Hepatic stellate cell (primary cell): ENCODE data around the gene ATF7.
A peak's percentile ranks its signal among the peaks of the same experiment; 100 is the strongest.
"Not testable (repeated sequence)": the region's sequence is repeated elsewhere in the genome, so short reads cannot be mapped to it uniquely, and the experiment has no call there.

Source experiments
- DNase-seq: peaks from one replicate; pipeline ENCODE4 v3.0.0; 2011; ENCODE audit warnings: low spot score

ATF7 gene

DNA sequence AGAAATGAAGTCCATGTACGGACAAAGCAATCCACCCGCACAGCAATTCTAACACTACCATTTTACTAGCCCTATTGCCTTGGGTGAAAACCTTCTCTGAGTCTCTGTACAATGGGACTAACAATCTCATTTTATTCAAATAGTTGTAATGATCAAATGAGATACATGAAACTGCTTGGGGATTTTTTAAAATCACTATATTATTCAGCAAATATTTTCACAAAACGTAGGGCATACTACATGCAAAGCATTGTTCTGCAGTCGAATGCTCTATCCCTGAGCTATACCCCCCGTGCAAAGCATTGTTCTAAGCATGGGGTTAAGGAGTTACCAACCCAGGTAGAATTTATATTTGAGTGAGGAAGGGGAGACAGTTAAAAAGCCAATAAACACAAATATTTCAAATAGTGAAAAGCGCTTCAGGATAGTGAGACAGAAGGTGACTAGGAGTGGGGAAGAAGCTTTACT, 554 bp upstream of the ATF7 start:
- no peak for DNase-seq

DNA sequence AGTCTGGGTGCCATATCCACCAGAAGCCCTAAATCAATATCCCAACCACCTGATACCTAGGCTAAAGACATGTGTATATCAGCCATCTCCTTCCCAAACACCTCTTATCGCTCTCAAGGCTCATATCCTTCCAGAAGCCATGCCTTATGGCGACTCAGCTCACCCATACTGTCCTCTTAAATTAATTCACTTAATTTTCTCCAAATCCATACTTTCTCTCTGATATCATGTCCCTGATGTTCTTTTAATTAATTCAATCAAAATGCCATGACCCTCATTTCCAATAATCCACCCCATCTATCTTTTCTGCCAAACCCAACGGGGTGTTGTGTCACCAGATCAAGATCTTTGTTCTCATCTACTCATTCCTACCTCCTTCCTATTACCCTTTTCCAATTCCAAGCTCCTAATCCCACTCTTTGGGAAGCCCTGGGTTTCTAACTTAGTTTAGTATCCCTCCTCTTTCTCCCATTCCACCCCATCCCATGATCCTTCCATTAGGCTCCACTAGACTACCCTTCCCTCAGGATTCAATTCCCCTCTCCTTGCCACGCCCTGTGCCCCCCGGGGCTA, 723 bp downstream of the ATF7 start:
- no peak for DNase-seq

DNA sequence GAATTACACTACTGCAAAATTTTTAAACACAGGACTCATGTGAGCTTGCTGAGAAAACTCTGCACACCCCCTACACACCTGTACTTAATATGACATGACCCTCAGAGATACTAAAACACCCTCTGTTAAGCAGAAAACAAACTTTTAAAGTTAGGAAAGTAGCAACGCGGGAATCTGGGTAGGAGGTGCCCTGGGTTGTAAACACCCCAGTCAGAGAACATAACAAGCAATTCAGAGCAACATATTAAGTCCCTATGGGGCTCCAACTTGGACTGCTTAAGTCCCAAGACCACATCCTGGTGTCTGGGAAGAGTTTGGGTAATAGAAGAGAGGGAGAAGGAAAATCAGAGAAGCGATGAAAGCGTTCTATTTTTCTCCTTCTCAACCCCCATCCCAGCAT, 1.2 kb downstream of the ATF7 start:
- no peak for DNase-seq

DNA sequence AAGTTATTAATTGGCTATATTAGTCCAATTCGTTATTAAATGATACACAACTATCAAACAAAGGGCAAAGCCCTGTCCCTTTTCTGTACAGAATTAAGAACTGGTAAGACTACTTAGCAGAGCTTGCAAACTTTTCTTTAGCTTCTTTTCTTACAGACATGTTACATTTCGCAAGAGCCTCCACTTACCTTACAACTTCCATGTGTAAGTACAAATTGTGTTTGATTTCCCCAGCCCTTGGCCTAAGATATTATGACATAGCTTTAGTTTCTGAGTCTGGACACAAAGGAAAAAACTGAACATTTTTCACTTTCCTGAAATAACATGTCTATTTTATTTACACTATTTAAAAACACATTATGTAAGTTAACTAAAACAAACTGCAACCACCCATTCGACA, 1.7 kb downstream of the ATF7 start:
- DNase-seq: no peak

DNA sequence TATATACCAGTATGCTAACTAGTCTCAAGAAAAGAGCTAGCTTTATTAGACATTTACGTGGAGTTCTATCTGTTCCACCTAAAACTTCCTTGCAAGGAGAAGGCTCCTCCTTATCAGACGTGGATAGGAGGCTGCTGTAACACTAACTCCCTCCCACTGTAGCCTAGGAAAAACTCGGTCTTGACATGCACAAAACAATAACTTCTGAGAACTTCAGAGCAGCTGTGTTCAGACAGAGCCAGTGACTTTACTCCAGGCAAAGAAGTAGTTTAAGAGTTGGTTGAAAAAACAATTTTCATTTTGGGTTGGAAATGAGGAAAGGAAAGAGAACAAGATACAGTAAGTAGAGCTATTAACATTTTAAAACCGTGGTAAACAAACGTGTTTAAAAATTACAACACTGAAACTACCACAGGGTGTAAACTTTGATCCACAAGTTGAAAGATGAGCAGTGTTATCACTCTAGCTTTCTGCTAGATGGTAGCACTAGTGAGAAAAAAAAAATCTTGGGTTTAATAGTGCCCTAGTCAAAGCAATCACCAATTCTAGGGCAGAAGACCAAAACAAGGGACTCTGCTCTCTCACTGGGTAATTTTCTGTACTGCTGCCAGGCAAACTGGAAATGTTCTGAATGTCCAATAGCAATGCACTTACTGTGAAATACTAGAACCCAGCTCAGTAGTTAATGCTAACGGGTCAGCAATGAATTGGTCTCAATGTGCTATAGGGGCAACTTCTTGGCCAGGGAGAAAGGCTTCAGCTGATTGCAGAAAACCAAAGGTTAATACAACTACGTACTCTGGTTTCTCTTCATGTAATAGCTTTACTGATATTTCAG, 2.4 kb downstream of the ATF7 start:
- DNase-seq: peak; percentile 62

DNA sequence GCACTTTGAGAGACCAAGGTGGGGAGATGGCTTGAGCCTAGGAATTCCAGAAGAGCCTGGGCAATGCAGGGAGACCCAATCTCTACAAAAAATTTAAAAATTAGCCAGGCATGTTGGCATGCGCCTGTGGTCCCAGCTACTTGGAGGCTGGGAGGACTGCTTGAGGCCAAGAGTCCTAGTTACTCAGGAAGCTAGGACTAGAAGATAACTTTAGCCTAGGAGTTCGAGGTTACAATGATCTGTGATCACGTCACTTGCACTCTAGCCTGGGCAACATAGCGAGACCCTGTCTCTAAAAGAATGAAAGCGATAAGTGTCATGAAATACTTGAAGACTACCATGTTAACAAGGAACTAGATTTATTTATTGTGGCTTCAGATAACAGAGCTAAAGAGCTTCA, 3.5 kb downstream of the ATF7 start:
- DNase-seq: no peak

DNA sequence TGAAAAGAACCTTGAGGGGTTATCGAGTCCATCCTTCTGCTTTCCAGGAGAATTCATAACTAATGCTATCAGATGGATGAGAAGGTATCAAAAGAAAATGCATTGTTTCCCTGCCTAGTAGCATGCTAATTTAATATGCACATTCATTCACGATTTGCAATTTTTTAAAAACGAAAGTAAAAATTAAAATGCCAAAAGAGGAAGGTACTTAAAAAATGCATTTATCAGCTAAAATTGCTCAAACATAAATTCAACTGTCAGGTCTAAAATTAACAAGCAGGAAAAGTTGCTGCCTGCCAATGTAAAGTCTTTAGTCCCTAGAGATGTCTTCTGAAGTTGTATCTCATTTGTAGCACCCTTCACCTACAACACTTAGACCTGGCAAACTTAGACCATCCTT, 7.9 kb downstream of the ATF7 start:
- DNase-seq: no peak

DNA sequence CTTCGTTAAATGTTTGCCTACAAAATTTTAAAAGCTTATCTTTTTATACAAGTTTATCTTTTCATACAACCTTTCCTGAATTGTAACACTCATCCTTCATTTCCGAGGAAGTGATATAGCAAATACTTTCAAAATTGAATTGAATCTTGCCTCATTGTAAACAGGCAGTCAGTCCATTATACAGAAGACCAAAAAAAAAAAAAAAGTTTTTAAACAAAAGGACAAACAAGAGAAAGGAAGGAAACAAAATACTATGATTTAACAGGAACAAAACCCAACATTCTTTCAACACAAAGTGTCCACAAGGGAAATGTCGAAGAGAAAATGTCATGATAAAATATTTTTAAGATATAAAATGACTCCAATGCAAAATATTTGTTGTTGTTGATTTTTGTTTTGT, 8.5 kb downstream of the ATF7 start:
- no peak for DNase-seq

DNA sequence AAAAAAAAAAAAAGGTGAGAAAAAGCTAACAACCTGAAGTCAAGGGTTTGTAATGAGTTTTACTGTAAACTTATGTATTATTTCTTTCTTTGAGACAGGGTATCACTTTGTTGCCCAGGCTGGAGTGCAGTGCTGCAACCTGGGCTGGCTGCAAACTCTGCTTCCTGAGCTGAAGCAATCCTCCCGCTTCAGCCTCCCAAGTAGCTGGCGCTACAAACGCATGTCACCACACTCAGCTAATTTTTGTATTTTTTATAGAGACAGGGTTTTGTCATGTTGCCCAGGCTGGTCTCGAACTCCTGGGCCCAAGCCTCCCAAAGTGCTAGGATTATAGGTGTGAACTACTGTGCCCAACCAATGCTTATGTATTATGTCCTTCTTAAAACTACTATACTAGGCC, 9.2 kb downstream of the ATF7 start:
- DNase-seq: no peak

DNA sequence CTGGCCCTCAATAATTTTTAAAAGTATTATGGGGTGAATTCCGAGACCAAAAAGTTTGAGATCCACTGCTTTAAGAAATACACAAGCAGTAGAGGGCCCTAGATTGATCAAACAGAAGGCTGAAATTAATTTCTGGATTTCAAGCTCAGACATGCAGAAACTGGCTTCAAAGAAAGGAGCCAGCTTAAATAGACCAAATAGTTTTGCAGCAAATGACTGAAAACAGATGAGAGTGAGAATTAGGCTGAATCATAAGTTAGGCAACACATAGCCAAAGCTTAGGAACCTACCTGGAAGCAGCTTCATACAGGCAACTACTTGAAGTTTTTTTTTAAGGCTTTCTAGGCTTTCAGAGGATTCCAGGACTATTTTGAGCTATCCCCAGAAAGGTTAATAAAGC, 12.4 kb downstream of the ATF7 start:
- no peak for DNase-seq

DNA sequence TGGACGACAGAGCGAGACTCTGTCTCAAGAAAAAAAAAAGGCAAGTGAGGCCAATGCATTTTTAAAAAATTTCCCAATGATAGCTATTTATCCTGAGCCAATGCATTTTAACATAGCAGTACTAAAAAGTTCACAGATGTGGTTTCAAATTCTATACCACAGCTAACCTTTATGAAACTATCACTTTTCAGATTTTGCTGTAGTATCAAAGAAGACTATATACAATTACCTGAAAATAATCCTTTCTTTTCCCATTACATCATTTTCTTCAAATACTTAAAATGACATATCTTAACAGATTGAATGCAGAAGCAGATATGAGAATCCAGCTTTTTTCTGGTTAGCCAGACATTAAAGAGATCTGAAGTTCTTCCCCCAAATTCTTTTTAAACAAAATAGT, 13.2 kb downstream of the ATF7 start:
- no peak for DNase-seq

DNA sequence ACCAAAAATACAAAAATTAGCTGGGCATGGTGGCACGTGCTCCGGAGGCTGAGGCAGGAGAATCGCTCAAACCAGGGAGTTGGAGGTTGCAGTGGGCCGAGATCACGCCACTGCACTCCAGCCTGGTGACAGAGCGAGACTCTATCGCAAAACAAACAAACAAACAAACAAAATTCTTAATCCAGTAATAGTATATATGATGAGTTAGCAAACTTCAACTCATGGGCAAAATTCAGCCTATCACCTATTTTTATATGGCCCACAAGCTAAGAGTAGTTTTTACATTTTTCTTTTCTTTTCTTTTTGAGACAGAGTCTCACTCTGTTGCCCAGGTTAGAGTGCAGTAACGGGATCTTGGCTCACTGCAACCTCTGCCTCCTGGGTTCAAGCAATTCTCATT, 14.9 kb downstream of the ATF7 start:
- DNase-seq: no peak

DNA sequence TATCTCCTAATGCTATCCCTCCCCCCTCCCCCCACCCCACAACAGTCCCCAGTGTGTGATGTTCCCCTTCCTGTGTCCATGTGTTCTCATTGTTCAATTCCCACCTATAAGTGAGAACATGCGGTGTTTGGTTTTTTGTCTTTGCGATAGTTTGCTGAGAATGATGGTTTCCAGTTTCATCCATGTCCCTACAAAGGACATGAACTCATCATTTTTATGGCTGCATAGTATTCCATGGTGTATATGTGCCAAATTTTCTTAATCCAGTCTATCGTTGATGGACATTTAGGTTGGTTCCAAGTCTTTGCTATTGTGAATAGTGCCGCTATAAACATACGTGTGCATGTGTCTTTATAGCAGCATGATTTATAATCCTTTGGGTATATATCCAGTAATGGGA, 19.5 kb downstream of the ATF7 start:
- not testable (repeated sequence) for DNase-seq

DNA sequence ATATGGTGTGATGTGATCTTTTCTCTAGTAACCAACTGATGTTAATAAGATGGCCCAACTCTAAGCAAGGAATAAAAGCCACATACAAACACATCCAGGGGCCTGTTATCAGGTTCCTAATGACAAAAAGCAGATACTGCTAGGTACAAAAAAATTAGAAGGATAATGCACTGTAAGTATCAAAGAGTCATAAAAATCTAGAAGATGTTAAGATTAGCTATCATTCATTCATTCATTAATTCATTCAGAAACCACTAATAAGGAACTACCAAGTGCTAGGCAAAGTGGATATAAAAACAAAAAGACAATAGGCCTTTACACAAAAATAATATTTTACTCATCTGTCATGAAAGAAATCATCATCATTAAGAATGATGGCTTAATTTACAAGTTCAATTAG, 21.6 kb downstream of the ATF7 start:
- no peak for DNase-seq

DNA sequence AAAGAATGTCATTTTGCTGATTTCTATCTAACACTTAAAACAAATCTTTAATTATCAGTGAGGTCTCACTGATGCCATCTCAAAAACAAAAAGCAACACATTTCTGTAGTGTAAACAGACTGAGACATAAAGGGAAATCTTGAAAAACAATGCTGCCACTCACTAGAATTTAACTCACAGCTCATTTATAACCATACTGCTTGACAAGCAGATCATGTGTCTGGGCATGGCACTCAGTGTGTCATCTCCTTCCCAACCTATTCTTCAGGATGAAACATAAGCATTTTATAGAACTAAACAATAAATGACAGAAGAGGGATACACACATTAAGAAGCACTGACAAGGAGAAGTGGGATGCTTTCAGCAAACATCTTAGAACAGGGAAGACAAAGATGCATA, 22.4 kb downstream of the ATF7 start:
- no peak for DNase-seq

DNA sequence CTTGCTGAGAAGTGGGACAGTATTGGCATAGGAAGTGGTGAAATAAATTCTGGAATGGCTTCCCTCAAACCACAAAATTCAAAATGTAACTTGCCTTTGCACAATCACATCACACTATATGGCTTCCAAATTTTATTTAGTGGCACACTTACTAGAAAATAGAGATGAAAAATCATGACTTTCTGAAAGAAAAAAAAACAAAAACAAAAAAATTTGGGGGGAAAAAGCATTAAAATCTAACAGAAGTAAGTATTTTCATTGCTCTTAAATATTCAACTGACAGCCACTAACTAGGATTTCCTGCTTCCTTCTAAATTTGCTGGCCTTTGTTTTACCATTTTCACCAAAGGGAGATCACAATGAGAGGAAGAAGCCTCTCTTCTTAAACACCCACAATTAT, 23.0 kb downstream of the ATF7 start:
- no peak for DNase-seq

DNA sequence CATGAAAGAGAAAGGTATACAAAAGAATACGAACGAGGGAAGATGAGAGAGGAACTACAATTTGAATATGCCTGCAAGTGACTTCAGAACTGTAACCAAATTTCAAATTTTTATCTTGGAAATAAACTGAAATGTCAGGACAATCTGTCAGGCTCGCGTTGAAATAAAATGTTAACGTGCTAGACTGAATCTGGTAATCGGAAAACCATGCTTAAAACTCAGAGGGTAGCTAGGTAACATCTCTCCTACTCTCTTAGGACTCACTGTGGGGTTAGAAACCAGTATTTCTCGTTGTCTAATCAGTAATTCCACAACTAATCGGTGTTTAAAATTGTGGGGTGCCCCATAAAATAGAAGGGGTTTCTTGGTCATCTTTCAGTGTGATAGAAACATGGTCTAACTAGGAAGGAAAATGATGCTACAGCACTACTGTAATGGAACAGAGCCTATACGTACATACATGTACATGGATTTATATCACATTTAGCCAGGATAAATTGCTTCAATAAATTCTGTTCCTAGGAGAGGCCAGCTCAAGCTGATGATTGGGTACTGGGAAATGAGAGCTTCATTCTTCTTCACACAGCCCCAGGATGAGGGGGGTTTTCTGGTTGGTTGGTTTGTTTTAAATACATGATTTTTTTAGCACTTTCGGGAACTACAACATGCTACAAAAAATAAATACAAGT, 23.9 kb downstream of the ATF7 start:
- DNase-seq: no peak

DNA sequence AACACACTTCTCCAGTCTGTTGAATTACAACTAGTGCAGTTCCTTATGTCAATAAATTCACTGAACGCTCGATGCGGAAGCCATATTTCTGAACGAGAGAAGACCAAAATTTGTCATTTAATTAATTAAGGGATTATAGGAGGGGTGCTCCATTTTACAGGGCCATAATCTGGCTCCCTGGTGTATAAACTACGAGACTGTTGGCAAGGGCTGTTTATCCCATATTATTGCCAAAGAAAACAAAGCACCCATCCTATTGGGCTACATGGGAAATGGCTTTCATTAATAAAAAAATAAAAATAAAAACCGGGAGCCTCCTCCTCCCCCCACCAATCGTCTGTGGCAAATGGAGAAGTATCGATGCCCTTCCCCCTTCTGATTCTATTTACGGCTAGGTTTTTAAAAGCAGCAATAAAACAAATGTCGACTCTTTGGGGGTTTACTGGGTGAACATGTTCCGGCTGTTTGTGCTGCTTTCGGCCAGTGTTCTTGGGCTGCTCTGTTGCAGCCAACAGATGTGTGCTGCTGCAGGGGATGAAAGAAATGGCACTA, 24.8 kb downstream of the ATF7 start:
- DNase-seq: no peak

DNA sequence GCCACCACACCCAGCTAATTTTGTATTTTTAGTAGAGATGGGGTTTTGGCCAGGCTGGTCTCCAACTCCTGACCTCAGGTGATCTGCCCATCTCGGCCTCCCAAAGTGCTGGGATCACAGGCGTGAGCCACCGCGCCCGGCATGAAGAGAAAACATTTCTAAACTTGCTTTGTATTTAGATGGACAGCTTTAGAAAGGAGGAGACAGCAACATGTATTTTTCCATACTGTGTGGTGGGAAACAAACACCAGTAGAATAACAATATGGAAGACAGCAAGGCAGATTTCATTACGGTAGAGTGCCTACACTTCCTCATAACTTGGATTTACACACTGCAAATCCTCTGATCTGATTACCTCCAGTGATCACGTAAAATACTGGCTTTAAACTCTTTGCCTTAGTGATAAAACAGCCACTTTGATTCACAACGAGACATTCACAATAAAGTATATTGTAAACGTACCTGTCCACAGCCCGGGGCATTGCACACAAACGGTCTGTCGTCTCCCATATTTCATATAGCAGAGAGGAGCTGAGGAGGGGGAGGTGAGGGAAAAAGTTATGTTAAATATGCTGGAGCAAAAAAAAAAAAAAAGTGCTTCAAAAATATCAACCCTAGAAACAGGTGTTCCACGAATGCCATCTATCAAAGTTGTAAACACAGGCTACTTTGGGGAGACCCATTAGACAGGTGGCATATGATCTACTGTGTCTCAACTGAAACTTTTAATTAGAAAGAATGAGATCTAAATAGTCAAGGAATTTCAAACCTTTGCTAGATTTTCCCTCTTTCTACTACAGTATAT, 25.5 kb downstream of the ATF7 start:
- DNase-seq: no peak

DNA sequence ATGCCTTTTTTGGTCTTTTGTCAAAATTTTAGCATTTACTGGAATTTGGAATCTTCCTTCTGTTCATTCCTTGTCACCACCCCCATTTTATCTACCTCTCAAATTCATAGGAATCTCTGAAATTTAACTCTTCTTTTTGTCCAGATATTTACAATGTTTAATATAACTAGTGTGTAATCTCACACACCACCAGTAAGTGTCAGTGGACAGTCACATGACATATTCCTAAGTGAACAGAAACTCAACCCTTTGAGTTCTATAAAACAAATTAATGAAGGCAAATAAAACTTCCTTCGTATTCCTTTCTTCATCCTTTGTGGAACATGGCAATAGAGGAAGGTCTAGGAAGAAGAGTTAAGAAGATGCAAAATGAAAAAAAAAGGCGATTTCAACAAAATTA, 26.6 kb downstream of the ATF7 start:
- no peak for DNase-seq

DNA sequence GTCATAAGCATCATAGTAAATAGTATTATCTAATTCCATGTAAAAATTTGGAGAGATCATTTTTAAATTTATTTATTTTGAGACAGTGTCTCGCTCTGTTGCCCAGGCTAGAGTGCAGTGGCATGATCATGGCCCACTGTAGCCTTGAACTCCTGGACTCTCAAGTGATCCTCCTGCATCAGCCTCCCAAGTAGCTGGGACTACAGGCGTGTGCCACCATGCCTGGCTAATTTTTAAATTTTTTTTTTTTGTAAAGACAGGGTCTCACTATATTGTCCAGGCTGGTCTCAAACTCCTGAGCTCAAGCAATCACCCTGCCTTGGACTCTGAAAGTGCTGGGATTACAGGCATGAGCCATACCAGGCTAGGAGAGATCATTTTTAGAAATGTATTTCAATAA, 27.2 kb downstream of the ATF7 start:
- not testable (repeated sequence) for DNase-seq

DNA sequence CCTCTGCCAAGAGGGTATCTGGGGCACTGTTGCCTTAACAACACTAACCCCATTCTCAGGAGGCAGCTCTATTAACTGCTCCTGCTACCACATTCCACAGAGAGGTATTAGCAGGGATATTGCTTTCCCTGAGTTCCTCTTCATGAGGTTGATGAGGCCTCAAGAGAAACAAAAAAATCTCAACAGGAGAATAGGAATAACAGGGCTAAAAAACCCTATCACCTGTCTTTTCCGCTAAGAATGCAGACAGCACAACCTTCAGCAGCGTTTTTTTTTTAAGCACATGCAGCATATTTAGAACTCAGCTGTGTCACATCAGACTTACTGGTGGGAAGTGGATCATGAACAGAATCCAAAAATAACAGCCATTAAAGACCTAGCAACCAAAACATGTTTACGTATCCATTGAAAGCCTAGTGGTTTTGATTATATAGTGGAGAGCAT, 29.2 kb downstream of the ATF7 start:
- peak; percentile 35 for DNase-seq
